HS-5 (cell line): ENCODE results near the gene LIN54.
"Not testable (repeated sequence)": the region's sequence is repeated elsewhere in the genome, so short reads cannot be mapped to it uniquely, and the experiment has no call there.

ENCODE experiments used
- DNase-seq: peaks from one replicate; pipeline ENCODE4 v3.0.0-alpha.2; 2012; ENCODE audit warnings: low read depth

Gene LIN54

GRCh38 chr4:83010522-83011318 is at the start of gene LIN54:
Gene LIN54 (minus strand): TSS chr4:83010823. CDS start chr4:82984844, 25,979 bp downstream.
- DNase-seq, result no peak

DNA sequence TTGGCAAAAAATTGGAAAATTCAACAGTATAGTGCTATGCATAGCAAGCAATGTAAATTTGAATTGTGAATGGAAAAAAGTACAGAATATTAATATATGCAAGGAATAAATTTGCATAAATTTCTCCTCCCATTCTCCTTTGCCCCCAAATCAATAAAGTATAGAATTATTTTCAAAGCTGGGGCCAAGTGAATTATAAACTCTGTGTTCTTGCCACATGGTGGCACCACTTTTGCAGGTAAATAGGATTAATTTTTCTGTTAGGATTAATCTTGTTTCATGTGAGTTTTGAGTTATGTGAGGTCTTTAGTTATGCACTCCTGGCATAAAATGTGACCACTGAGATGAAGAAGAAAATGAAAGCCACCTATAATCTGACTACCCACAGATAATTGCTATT is 44.3 kb upstream of the LIN54 start:
- DNase-seq, result no peak

DNA sequence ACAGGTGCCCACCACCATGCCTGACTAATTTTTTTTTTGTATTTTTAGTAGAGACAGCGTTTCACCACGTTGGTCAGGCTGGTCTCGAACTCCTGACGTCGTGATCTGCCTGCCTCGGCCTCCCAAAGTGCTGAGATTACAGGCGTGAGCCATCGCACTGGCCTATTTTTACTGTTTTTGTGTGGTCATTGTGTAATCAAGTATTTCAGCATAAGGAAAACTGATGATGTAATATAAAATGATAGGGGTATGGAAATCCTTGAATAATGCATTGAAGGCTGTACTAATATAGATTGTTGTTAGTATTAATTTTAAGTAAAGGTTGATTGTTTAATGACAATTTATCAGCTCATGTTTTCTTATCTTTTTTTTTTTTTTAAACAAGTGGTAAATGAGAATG is 38.2 kb upstream of the LIN54 start:
- DNase-seq, result not testable (repeated sequence)

GRCh38 chr4:83046693-83047473 is 36.3 kb upstream of the LIN54 start:
- DNase-seq, result no peak

GRCh38 chr4:83043801-83044407 is 33.3 kb upstream of the LIN54 start:
- DNase-seq, result peak; percentile 43

GRCh38 chr4:83043157-83043556 is 32.5 kb upstream of the LIN54 start:
- not testable (repeated sequence) for DNase-seq

DNA sequence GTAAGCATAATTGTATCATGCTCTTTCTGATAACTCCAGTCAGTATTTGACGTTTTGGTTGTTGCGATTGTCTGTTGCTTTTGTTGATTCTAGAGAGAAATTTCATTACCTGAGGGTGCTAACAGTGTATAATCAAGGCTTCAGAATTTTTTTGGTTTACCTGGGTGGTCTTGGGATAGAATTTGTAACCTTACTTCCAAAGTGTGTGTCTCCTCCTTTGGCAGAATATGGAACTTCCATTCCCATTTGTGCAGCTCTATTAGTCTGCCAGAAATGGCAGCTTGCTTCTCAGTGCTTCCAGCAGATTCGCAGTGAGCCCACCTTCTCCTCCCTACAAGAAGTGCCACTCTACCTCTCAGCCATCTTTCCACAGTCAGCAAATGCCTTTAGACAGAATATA is 29.6 kb upstream of the LIN54 start:
- DNase-seq, result no peak

DNA sequence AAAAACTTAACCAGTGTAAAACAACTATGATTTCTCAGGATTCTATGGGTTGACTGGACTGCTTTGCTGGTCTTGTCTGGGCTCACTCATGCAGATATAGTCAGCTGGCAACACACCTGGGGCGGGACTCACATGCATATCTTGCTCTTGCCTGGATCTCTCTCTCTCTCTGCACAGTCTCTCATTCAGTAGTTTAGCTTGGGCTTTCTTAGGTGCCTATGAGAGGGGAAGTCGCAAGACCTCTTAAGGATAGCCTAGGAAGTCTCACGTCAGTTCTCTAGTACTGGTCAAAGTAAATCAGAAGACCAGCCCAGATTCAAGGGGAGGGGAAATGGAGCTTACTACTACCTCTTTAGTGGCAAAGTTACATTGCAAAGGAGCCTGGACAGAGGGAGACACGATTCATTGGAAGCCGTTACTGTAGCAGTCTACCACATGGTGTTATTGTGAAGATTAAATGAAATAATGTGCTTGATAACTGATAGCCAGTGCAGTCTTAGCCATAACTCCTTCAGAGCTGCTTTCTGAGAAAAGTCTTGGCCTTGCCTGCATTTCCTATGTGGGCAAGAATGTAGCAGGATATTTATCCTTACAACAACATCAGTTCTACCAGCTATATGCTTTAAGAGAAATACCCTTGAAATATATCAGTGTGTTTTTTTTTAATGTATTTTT is 26.5 kb upstream of the LIN54 start:
- no peak for DNase-seq

GRCh38 chr4:83034630-83035494 is 24.2 kb upstream of the LIN54 start, which contains the start of gene COPS4:
Gene COPS4 (plus strand): TSS chr4:83035183. CDS start chr4:83035225, 42 bp downstream.
- DNase-seq, result peak; percentile 99

GRCh38 chr4:83029688-83030087 is 19.1 kb upstream of the LIN54 start:
- DNase-seq, result no peak

GRCh38 chr4:83028976-83029375 is 18.4 kb upstream of the LIN54 start:
- no peak for DNase-seq

- DNase-seq, result no peak
Measured at GRCh38 chr4:83025563-83025962, 14.9 kb upstream of the LIN54 start.

GRCh38 chr4:83024233-83024632 is 13.6 kb upstream of the LIN54 start:
- DNase-seq, result no peak

- DNase-seq, result not testable (repeated sequence)
Measured at GRCh38 chr4:83023599-83023998, 13.0 kb upstream of the LIN54 start.

GRCh38 chr4:83022724-83023450 is 12.3 kb upstream of the LIN54 start:
- DNase-seq, result no peak

DNA sequence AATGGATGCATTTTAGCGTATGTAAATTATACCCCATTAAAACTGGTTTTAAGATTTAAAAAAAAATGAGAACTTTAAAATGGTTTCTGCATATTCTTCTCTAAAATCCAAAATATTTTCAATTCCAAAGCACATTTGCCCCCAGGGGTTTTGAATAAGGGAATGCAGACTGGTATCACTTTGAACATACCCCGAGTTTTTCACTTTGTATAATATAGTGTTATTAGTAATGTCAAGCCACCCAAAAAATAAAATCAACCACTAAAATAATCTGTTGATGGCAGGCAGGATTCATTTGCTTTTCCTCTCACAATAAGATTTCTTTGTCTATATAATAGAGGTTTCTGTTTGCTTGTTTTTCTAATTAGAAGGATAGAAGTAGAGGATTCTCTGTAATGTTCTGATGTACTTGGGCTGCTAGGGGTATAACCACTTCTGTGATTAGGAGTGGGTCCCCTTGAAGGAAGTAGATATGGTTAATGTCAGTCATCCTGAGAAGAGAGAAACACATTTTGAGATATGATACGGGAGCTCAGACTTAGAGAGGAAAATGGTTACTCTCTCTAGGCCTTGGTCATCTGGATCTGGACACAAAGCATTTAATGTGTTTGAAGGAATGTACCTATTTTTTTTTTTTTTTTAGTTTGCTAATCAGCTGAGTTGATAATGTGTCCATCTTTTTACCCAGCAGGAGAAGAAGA is 9.3 kb upstream of the LIN54 start:
- no peak for DNase-seq

DNA sequence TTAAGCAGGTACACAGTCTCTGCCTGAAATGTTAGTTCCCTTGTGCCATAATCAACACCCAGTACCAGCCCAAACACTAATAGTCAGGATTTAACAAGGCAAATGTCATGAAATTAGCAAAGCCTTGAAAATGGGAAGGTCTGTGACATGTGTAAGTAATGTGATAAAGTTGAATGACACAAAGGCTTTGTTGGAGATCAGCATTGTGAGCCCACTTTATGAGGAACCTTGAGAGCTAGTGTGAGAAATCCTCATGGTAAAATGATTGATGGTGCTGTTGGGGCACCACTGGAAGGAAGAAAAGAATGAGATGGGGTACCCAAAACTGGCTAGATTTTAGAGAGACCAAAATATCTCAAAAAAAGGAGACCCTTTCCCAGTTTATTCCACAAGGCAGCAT is 3.3 kb upstream of the LIN54 start:
- DNase-seq, result no peak

DNA sequence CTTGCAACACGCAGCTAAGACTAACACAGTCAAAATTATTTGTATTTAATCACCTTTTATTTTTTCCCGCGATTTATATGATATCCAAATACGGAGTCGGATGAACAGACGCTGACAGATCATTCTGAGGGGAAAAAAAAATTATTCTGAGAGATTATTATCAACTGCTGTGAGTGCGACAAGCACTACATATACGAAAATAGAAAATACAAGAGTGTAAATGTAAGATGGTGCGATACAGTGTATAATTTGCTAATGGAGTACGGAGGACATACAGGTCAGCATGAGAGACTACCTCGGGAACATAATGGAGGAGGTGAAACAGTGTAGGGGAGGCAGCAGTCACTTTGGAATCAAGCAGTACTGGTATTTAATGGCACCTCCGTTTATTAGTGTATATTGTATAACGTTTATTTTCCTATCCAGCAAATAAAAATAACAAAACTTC is 2.8 kb upstream of the LIN54 start:
- DNase-seq, result no peak

DNA sequence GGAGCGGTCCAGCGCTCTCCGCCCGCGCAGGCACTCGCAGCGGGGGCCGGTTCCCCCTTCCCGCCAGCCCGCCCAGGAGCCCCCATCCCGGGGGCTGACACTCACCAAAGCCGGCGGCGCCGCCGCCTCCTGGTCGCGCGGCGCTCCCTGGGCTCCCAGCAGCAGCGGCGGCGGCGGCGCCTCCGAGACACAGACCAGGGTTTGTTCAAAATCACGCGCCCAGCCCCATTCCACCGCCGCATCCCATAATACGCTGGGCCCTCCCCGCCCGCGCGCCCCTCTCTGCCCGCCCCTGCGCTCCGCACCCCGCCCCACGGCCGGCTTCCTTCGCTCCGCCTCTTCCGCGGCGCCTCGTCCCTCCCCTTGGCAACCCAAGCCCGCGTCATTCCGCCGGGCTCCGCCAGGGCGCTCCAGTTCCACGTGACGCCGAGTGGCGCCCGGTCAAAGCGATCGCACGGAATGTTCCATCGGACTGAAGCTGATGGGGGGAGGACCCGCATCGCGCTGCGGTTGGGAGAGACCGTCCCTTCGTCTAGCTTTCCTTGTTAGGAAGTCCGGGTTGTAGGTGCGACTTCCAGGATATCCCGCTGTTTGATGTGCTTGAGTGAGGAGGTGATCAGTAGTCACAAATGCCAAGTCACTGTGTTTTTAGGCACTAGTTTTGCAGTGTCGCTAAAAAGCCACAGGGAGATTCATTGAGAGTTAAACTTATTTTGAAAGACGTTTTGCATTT is 2.2 kb upstream of the LIN54 start:
- DNase-seq, result peak; percentile 92
